GM21526 (cell line): Measurements from ENCODE around the gene SEC14L1.
"Not testable (repeated sequence)": the region's sequence is repeated elsewhere in the genome, so short reads cannot be mapped to it uniquely, and the experiment has no call there.

ENCODE experiments used
- ATAC-seq: cut with Tn5 transposase; IDR thresholded peaks from one replicate; pipeline ENCODE4 v1.9.1; 2021; ENCODE audit warnings: moderate library complexity; ENCODE audit not compliant: unreplicated experiment, low FRiP score

The SEC14L1 gene

GRCh38 chr17:77140878-77141767 lies at the start of gene SEC14L1:
TSS of gene SEC14L1 (plus strand) at chr17:77140969. CDS start at chr17:77143597, 2,628 bp downstream.
- peak; percentile 29 for ATAC-seq

GRCh38 chr17:77092025-77092424 lies 48.7 kb upstream of the SEC14L1 start:
- no peak for ATAC-seq

- no peak for ATAC-seq
These were observed 45.3 kb upstream of the SEC14L1 start for GRCh38 chr17:77095461-77095860.

DNA sequence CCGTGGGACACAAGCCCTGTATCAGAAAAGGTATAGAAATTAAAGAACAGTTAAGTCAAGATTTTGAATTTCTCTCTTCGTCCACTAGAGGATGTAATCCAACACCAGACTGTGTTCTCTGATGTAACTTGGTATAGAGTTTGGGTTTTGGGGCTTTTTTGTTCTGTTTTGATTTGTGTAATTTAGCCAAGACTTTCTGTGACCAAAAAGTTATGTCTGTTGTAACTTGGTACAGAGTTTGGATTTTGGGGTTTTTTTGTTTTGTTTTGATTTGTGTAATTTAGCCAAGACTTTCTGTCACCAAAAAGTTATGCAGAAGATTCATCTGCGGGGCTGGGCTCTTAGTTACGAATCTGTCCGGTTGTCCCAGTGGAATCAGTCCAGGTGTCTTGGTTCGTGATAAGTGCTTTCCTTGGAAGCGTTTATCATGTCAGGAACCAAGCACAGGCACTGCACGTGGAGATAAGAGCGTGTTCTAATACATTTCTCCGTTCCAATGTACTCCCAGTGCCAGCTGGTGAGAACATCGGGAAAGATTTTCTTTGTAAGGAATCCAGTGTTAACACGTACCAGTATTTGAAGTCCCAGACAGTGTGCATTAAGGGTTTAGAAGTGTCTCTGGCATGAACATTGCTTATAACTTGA lies 44.1 kb upstream of the SEC14L1 start:
- ATAC-seq: no peak

- no peak for ATAC-seq
These were observed 43.1 kb upstream of the SEC14L1 start for GRCh38 chr17:77097631-77098180.

- no peak for ATAC-seq
These were observed 41.8 kb upstream of the SEC14L1 start for GRCh38 chr17:77098884-77099545.

DNA sequence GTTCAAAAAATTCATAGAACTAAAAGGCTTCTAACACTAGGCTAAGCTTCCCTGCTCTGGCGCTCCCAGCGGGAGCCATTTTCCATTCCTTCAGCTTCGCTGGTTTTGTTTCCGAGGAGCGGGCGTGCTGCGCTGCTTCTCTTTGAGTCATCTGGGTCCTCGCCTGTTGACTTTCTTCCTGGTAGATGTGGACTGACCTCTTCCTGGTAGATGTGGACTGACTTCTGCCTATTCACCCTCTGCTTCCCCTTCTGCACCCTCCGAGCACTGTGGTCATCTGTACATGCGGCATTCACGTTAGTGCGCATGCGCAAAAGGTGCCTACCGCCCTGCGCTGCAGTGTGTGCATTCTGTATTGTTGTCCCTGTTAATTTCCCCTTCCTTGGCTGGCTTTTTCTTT lies 40.8 kb upstream of the SEC14L1 start:
- ATAC-seq: no peak

DNA sequence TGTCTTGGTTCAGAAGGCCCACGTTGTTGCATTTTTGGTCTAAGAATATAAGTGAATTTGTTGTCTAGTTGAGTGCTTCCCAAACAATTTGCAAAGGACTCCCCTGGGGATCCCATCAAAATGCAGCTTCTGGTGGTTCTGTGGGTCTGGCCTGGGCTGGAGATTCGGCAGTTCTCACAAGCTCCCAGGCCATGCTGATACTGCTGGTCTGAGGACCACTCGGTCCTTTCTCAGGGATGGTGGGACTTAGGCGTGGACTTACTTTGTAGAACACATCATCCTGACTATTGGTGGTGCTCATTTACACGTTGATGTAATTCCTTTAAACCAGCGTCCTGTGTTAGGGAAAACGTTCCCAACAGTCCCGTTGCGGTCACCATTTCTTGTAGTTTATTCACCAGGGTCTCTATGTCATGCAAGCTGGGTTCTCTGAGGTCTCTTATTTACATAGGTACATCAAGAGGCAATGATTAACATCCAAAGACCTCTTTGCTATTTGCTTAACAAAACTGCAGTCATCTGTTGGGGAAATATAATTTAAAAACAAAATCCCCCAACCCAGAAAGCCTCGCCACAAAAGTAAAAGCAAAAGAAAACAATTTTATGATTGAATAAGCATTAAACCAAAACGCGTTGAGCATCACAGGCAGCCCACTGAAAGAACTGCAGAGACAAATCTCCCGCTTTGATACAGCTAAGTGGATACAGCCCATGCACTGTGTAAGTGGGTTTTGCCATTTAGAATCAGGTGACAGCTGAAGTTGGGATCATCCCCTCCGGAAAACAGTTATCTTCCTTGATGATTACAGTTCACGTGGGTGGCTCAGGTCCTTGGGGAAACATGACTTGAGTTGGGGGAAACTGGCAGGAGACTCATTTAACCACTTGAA lies 39.0 kb upstream of the SEC14L1 start:
- ATAC-seq: no peak

- ATAC-seq: not testable (repeated sequence)
These were observed 38.2 kb upstream of the SEC14L1 start for GRCh38 chr17:77102411-77103134.

DNA sequence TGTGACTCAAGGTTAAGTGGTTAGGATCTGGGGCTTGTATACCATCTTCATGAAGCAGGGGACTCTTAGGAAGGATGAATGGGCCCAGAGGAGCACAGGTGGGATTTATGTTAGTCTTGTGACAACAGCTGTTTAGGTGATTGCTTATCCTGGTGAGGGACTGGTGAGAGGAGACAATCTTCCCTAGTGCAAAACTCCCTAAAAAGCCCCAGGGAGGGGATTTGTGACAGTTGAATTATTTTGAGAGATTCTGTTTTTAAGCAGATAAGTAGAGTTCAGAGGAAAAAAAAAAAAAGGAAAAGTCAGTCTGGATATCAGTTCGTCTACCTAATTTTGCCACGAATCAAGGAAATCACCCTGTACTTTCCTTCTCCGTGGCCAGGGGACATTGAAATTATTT lies 35.1 kb upstream of the SEC14L1 start:
- ATAC-seq: no peak

- ATAC-seq: no peak
These were observed 33.9 kb upstream of the SEC14L1 start for GRCh38 chr17:77106874-77107358.

DNA sequence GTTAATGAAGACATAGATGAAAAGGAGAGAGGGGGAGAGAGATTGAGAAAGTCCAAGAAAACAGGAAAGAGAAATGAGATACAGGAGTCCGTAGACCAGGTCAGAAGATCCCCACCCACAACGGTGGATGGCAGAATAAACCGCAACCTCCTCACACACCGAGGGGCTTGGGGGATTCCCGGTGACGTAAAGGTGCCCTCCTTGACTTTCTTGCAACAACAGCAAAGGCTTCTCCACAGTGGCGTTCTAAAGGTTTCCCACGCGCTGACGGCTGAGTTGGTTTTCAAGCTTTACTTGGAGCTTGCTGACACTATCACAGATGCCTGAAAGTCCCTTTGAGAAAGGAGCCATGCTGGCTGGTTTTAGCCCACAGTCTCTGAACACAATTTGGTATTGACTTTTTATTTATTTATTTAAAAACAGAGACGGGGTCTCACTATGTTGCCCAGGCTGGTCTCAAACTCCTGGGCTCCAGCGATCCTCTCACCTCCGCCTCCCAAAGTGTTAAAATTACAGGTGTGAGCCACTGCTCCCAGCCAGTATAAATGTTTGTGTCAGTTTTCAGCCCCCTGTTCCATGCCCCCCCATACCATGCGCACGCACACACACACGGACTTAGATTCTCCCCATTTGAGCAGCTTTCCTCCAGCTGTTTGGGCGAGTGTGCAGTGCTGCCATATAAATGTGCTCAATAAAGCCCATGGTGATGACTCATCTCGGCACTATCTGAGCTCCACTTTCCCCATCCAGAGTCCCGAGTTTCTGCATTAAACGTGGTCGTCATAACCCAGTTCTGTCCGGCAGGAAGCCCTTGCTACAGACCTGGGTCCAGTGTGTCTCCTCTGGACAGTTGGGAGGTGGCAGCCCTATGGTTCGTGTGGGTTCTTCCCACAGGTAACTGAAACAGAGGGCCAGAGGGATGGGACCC lies 33.0 kb upstream of the SEC14L1 start:
- no peak for ATAC-seq

- ATAC-seq: no peak
These were observed 31.5 kb upstream of the SEC14L1 start for GRCh38 chr17:77109159-77109759.

DNA sequence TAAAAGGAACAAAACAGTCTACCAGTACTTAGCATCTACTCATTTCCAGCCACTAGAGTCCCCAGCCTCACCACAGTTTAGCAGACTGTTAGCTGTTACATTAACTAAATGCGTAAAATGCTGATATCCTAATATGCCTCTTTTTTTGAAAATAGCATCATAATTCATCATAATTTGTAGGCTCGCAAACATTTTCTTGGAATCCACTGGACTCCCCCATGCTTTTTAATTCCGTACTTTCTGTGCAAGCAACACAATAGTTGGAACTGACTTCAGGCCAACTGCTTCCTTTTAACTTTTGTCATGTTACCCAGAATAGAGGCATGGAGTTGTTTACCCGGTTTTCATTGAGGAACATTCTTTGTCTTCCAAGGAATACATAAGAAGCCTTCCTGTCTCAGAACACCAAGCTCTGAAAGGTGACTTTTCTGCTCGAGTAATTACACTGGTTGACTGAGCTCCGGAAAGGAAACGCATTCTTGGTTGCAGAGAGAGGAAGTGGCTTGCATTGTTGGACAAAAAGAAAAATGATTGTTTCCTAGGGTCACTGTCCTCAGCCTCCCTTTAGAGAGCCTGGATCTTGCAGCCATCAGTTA lies 30.9 kb upstream of the SEC14L1 start:
- no peak for ATAC-seq

- not testable (repeated sequence) for ATAC-seq
These were observed 29.4 kb upstream of the SEC14L1 start for GRCh38 chr17:77111165-77111933.

DNA sequence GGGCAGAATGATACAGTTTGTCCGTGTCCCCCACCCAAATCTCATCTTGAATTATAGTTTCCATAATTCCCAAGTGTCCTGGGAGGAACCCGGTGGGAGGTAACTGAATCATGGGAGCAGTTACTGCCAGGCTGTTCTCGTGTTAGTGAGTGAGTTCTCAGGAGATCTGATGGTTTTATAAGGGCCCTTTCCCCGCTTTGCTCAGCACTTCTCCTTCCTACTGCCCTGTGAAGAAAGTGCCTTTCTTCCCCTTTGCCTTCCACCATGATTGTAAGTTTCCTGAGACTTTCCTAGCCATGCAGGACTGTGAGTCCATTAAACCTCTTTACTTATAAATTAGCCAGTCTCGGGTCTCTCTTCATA lies 28.9 kb upstream of the SEC14L1 start:
- ATAC-seq: no peak

DNA sequence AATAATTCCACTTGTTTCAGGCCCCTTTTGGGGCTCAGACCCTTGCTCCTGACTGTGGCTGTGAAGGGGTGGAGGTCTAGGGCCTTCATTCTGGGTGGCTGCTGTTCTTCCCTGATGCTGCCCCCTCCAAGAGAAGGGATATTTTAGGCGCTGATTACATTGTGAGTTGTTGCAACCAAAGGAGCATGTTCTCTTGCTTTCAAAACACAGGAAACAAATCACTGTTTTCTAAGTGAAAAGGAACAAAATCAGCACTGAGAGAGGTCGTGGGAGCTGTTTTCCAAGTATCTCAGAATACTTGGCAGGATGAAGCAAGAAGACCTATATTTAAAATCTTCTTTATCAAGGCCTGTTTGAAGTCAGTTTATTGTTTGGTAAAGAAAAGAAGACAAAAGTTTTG lies 25.3 kb upstream of the SEC14L1 start:
- no peak for ATAC-seq
